GM23338 (cell line): ENCODE data around the gene AADACL3. TPM values are rescaled to one million over a fixed set of nuclear protein-coding genes. Genes with fewer than 3 reads are reported as not detected.

ENCODE experiments used
- polyA plus RNA-seq: library from polyadenylated mRNA; unstranded; fragments of >200 nt; fragmentation: Nextera tagmentation; extraction: Ambion mirVana; gene quantifications from 2 replicates; pipeline ENCODE4 v1.2.1, GENCODE V29; 2016
- small RNA-seq: library from RNA; depleted of rRNA; stranded (forward); fragments of <200 nt; gene quantifications from one replicate; pipeline ENCODE3, GENCODE V24; 2014; ENCODE audit warnings: low replicate concordance
- total RNA-seq: library from RNA; depleted of rRNA; stranded (reverse); fragments of >200 nt; shearing (Covaris generic); gene quantifications from 2 replicates; pipeline ENCODE4 v1.2.3, GENCODE V29; 2014; rRNA removed

Gene AADACL3
- total and polyA plus RNA-seq, 2 experiments from 2014 or later = 0.47 to 1.5 TPM

Small RNA genes within 50 kb of the gene (small RNA-seq; reads per million reads assigned to genes)
- not detected for gene AC244670.1

Other genes starting within 250 kb of the AADACL3 start
- 21.0 and 21.2 TPM in 2 replicates for gene DHRS3, start 97.9 kb upstream of the AADACL3 start, total RNA-seq
- gene DHRS3, start 97.9 kb upstream of the AADACL3 start, polyA plus RNA-seq = 24.8 and 26.0 TPM in 2 replicates
- not detected in 2 replicates for gene AADACL4, start 72.0 kb upstream of the AADACL3 start, total RNA-seq
- gene AADACL4, start 72.0 kb upstream of the AADACL3 start, polyA plus RNA-seq = not detected in 2 replicates
- gene CFAP107, start 30.1 kb downstream of the AADACL3 start, total RNA-seq = 0.07 TPM in 1 of 2 replicates, not detected in the other
- gene CFAP107, start 30.1 kb downstream of the AADACL3 start, polyA plus RNA-seq = not detected in 2 replicates
- not detected in 2 replicates for gene PRAMEF12, start 57.6 kb downstream of the AADACL3 start, total RNA-seq
- not detected in 2 replicates for gene PRAMEF12, start 57.6 kb downstream of the AADACL3 start, polyA plus RNA-seq
- gene PRAMEF1, start 75.3 kb downstream of the AADACL3 start, total RNA-seq = 0.23 TPM in 1 of 2 replicates, not detected in the other
- gene PRAMEF1, start 75.3 kb downstream of the AADACL3 start, polyA plus RNA-seq = not detected in 2 replicates
- not detected in 2 replicates for gene PRAMEF11, start 115.3 kb downstream of the AADACL3 start, total RNA-seq
- not detected in 2 replicates for gene PRAMEF11, start 115.3 kb downstream of the AADACL3 start, polyA plus RNA-seq
- gene HNRNPCL1, start 132.6 kb downstream of the AADACL3 start, total RNA-seq = not detected in 2 replicates
- not detected in 2 replicates for gene HNRNPCL1, start 132.6 kb downstream of the AADACL3 start, polyA plus RNA-seq
- gene PRAMEF2, start 141.0 kb downstream of the AADACL3 start, total RNA-seq = not detected in 2 replicates
- not detected in 2 replicates for gene PRAMEF2, start 141.0 kb downstream of the AADACL3 start, polyA plus RNA-seq
- not detected in 2 replicates for gene PRAMEF4, start 170.1 kb downstream of the AADACL3 start, total RNA-seq
- gene PRAMEF4, start 170.1 kb downstream of the AADACL3 start, polyA plus RNA-seq = not detected in 2 replicates
- gene PRAMEF10, start 182.2 kb downstream of the AADACL3 start, total RNA-seq = not detected in 2 replicates
- gene PRAMEF10, start 182.2 kb downstream of the AADACL3 start, polyA plus RNA-seq = not detected in 2 replicates
- not detected in 2 replicates for gene PRAMEF7, start 200.5 kb downstream of the AADACL3 start, total RNA-seq
- not detected in 2 replicates for gene PRAMEF7, start 200.5 kb downstream of the AADACL3 start, polyA plus RNA-seq
- not detected in 2 replicates for gene PRAMEF6, start 231.5 kb downstream of the AADACL3 start, total RNA-seq
- not detected in 2 replicates for gene PRAMEF6, start 231.5 kb downstream of the AADACL3 start, polyA plus RNA-seq